Urinary bladder (tissue), 4 donors: ENCODE data around the gene PTPRN2. TPM values are rescaled to one million over a fixed set of nuclear protein-coding genes. Genes with fewer than 3 reads are reported as not detected.
A peak's percentile ranks its signal among the peaks of the same experiment; 100 is the strongest.
"Not testable (repeated sequence)": the region's sequence is repeated elsewhere in the genome, so short reads cannot be mapped to it uniquely, and the experiment has no call there.

Experiments
- DNase-seq: peaks from one replicate; pipeline ENCODE4 v3.0.0-alpha.2; 2015; ENCODE audit errors: extremely low spot score
- H3K27ac ChIP-seq: one replicate; pipeline ENCODE4 v1.5.1; 2013; ENCODE audit warnings: low read depth, mild to moderate bottlenecking, moderate library complexity
- H3K36me3 ChIP-seq: one replicate; pipeline ENCODE4 v1.6.1; 2013; ENCODE audit warnings: mild to moderate bottlenecking, moderate library complexity; ENCODE audit not compliant: insufficient read depth
- H3K4me1 ChIP-seq: one replicate; pipeline ENCODE4 v1.6.1; 2013; ENCODE audit warnings: mild to moderate bottlenecking, moderate library complexity; ENCODE audit not compliant: insufficient read depth
- H3K4me3 ChIP-seq: one replicate; pipeline ENCODE4 v1.5.1; 2013; ENCODE audit warnings: low read depth, low read length
- WGBS: extraction: QIAGEN DNeasy Blood & Tissue Kit; methylation state at CpG from one replicate; pipeline ENCODE4 v1.1.7; 2013; 5-methylcytosine and 5-hydroxymethylcytosine counted together
- polyA plus RNA-seq: library from polyadenylated mRNA; stranded (reverse); fragments of 200-250 nt; gene quantifications from one replicate; pipeline ENCODE4 v1.2.3, GENCODE V29; 2013
- total RNA-seq: library from RNA; depleted of rRNA; stranded (reverse); fragments of >200 nt; gene quantifications from one replicate; pipeline ENCODE4 v1.2.3, GENCODE V29; 2014
- donor health status: healthy with polysubstance abuse.
- donor health status: healthy.

The PTPRN2 gene
- total and polyA plus RNA-seq, 2 donors = 2.8 to 4.4 TPM

- H3K4me3 ChIP-seq = no peak overlapping the region
- H3K4me1 ChIP-seq = no peaks in the 10 kb centered on the region
- DNase-seq = no peak
- H3K27ac ChIP-seq = no peak overlapping the region
- no peaks in the 10 kb centered on the region for H3K36me3 ChIP-seq
- 89% methylated on average over 10 of the region's 10 CpGs for WGBS
These were observed 181.3 kb downstream of the PTPRN2 start for GRCh38 chr7:158406364-158406763.

GRCh38 chr7:158405771-158406170, 181.9 kb downstream of the PTPRN2 start:
- not testable (repeated sequence) for H3K4me1 ChIP-seq, H3K4me3 ChIP-seq, H3K27ac ChIP-seq, H3K36me3 ChIP-seq, DNase-seq
- 97% methylated on average over 30 of the region's 30 CpGs for WGBS

GRCh38 chr7:158405324-158405723, 182.3 kb downstream of the PTPRN2 start:
- DNase-seq = no peak

GRCh38 chr7:158404031-158404761, 183.4 kb downstream of the PTPRN2 start:
- H3K4me3 ChIP-seq = no peak overlapping the region
- no peaks in the 10 kb centered on the region for H3K36me3 ChIP-seq
- 68% methylated on average over 23 of the region's 23 CpGs for WGBS
- no peak for DNase-seq
- no peak overlapping the region for H3K27ac ChIP-seq
- no peaks in the 10 kb centered on the region for H3K4me1 ChIP-seq

More at GRCh38 chr7:158405324-158405723, 182.3 kb downstream of the PTPRN2 start:
- no peaks in the 10 kb centered on the region for H3K36me3 ChIP-seq
- WGBS = 64% methylated on average over 8 of the region's 8 CpGs
- no peak overlapping the region for H3K4me3 ChIP-seq
- no peak overlapping the region for H3K27ac ChIP-seq
- H3K4me1 ChIP-seq = no peaks in the 10 kb centered on the region

GRCh38 chr7:158403013-158403821, 184.4 kb downstream of the PTPRN2 start:
- no peak for DNase-seq
- WGBS = 74% methylated on average over 21 of the region's 21 CpGs
- H3K27ac ChIP-seq = no peak overlapping the region
- no peaks in the 10 kb centered on the region for H3K4me1 ChIP-seq
- H3K36me3 ChIP-seq = no peaks in the 10 kb centered on the region
- H3K4me3 ChIP-seq = no peak overlapping the region

GRCh38 chr7:158402471-158402870, 185.2 kb downstream of the PTPRN2 start:
- 61% methylated on average over 11 of the region's 11 CpGs for WGBS
- H3K27ac ChIP-seq = no peak overlapping the region
- no peaks in the 10 kb centered on the region for H3K36me3 ChIP-seq
- no peaks in the 10 kb centered on the region for H3K4me1 ChIP-seq
- DNase-seq = no peak
- H3K4me3 ChIP-seq = no peak overlapping the region

- Histone ChIP-seq H3K4me3 (no peak overlapping the region), H3K36me3 (no peaks in the 10 kb centered on the region), H3K4me1 (no peaks in the 10 kb centered on the region), H3K27ac (no peak overlapping the region)
- no peak for DNase-seq
- 81% methylated on average over 10 of the region's 10 CpGs for WGBS
These were observed 185.8 kb downstream of the PTPRN2 start for GRCh38 chr7:158401826-158402225.

GRCh38 chr7:158401295-158401694, 186.3 kb downstream of the PTPRN2 start:
- Histone ChIP-seq H3K36me3 (no peaks in the 10 kb centered on the region), H3K4me3 (no peak overlapping the region), H3K4me1 (no peaks in the 10 kb centered on the region), H3K27ac (no peak overlapping the region)
- no peak for DNase-seq
- WGBS = 81% methylated on average over 8 of the region's 8 CpGs

- no peak overlapping the region for H3K27ac ChIP-seq
- H3K4me3 ChIP-seq = no peak overlapping the region
- 71% methylated on average over 24 of the region's 24 CpGs for WGBS
- no peaks in the 10 kb centered on the region for H3K4me1 ChIP-seq
- DNase-seq = no peak
- H3K36me3 ChIP-seq = no peaks in the 10 kb centered on the region
These were observed 186.9 kb downstream of the PTPRN2 start for GRCh38 chr7:158400601-158401225.

- DNase-seq = no peak
- Histone ChIP-seq H3K27ac (no peak overlapping the region), H3K36me3 (no peaks in the 10 kb centered on the region), H3K4me1 (no peaks in the 10 kb centered on the region), H3K4me3 (no peak overlapping the region)
- WGBS = 73% methylated on average over 9 of the region's 9 CpGs
These were observed 187.9 kb downstream of the PTPRN2 start for GRCh38 chr7:158399762-158400161.

GRCh38 chr7:158398750-158399149, 188.9 kb downstream of the PTPRN2 start:
- no peak overlapping the region for H3K4me3 ChIP-seq
- no peaks in the 10 kb centered on the region for H3K36me3 ChIP-seq
- no peak for DNase-seq
- no peaks in the 10 kb centered on the region for H3K4me1 ChIP-seq
- H3K27ac ChIP-seq = no peak overlapping the region
- WGBS = 96% methylated on average over 1 of the region's 1 CpG

- DNase-seq = no peak
- no peak overlapping the region for H3K27ac ChIP-seq
- 79% methylated on average over 6 of the region's 6 CpGs for WGBS
- no peak overlapping the region for H3K4me3 ChIP-seq
- no peaks in the 10 kb centered on the region for H3K36me3 ChIP-seq
- H3K4me1 ChIP-seq = no peaks in the 10 kb centered on the region
These were observed 189.7 kb downstream of the PTPRN2 start for GRCh38 chr7:158397885-158398284.

GRCh38 chr7:158396982-158397862, 190.4 kb downstream of the PTPRN2 start:
- Histone ChIP-seq H3K4me3 (no peak overlapping the region), H3K36me3 (no peaks in the 10 kb centered on the region), H3K4me1 (no peaks in the 10 kb centered on the region), H3K27ac (peak overlapping the region; percentile 90)
- peak; percentile 40 for DNase-seq
- 68% methylated on average over 10 of the region's 10 CpGs for WGBS
